22Rv1 (cell line): ENCODE data around the gene DVL1.

Experiments
- CTCF ChIP-seq: fragments of 450-650 bp; IDR thresholded peaks from 2 replicates; pipeline ENCODE4 v1.5.1; 2017; ENCODE audit warnings: mild to moderate bottlenecking
- ZFX ChIP-seq: fragments of 450-650 bp; IDR thresholded peaks from 2 replicates; pipeline ENCODE4 v1.6.1; 2017; ENCODE audit warnings: antibody characterized with exemption, borderline replicate concordance

- TF ChIP-seq CTCF, result no peak
- no peak for TF ChIP-seq ZFX
Measured at GRCh38 chr1:1391225-1391624, 42.0 kb upstream of the DVL1 start.
